ENCODE results near the gene LLGL2. TPM values are rescaled to one million over a fixed set of nuclear protein-coding genes. Genes with fewer than 3 reads are reported as not detected.
A peak's percentile ranks its signal among the peaks of the same experiment; 100 is the strongest.

LLGL2 gene
- total RNA-seq, 2 experiments from 2014 or later, result 12.6 to 21.6 TPM

GRCh38 chr17:75570772-75571171, 45.3 kb downstream of the LLGL2 start:
- BruUV-seq (replicated peaks), result no TSS peak
- Histone ChIP-seq H2AFZ (ENCODE audit: low read length) (peak overlapping the region; percentile 92), H3K36me3 (ENCODE audit: insufficient read depth, low read length) (no peaks in the 10 kb centered on the region), H3K27ac (ENCODE audit: low read depth, low read length, poor library complexity, severe bottlenecking) (peak overlapping the region; percentile 61), H3K4me2 (ENCODE audit: low read length) (peak overlapping the region; percentile 56), H3K4me1 (ENCODE audit: insufficient read depth, low read length, poor library complexity, severe bottlenecking) (peaks cover 43% of the 10 kb centered on the region), H3K4me3 (ENCODE audit: low read depth, low read length, poor library complexity, severe bottlenecking) (peak overlapping the region; percentile 7), H3K9me3 (ENCODE audit: low read length) (no peaks in the 10 kb centered on the region), H3K9me2 (ENCODE audit: insufficient read depth, low read length) (no peaks in the 10 kb centered on the region), H3K79me2 (ENCODE audit: insufficient read depth, low read depth, low read length) (no peaks in the 10 kb centered on the region), H4K20me1 (ENCODE audit: insufficient read depth, low read length) (no peaks in the 10 kb centered on the region)
- ChIA-PET POLR2A (interaction anchor here (0.5 to 3.4 kb wide), 13 partner anchors 10 to 411 kb away, joined by 3 to 18 read pairs (median 4); partner anchors contain the start of gene TSEN54), CTCF (ENCODE audit: unreplicated experiment) (interaction anchor here (1.1 kb wide), 3 partner anchors 12 to 183 kb away, joined by 3 to 4 read pairs (median 3); no protein-coding TSS in a partner anchor)
- TF ChIP-seq EZH2phosphoT487 (IDR thresholded peaks at IDR 0.05; ENCODE audit: borderline replicate concordance, low read depth, low read length) (no peak), CTCF (conservative IDR thresholded peaks at IDR 0.05; ENCODE audit: low read length) (no peak)
- intact Hi-C loops (cut with micrococcal nuclease; ENCODE audit: unreplicated experiment), result loop anchor here (2.0 kb wide), 2 partner anchors 18 to 46 kb away; partner anchors contain the start of gene LLGL2
- no peak for DNase-seq (ENCODE audit: low spot score)

- peak overlapping the region; percentile 28 for H3K4me3 ChIP-seq (ENCODE audit: low read depth, low read length, poor library complexity, severe bottlenecking)
- H2AFZ ChIP-seq (ENCODE audit: low read length), result peak overlapping the region; percentile 92
- BruUV-seq (replicated peaks), result no TSS peak
- ChIA-PET CTCF (ENCODE audit: unreplicated experiment) (interaction anchor here (1.1 kb wide), 3 partner anchors 12 to 182 kb away, joined by 3 to 4 read pairs (median 3); no protein-coding TSS in a partner anchor), POLR2A (interaction anchor here (0.5 to 3.4 kb wide), 13 partner anchors 9 to 410 kb away, joined by 3 to 18 read pairs (median 5); partner anchors contain the start of gene TSEN54)
- H3K4me1 ChIP-seq (ENCODE audit: insufficient read depth, low read length, poor library complexity, severe bottlenecking), result peaks cover 40% of the 10 kb centered on the region
- H3K9me3 ChIP-seq (ENCODE audit: low read length), result no peaks in the 10 kb centered on the region
- H3K36me3 ChIP-seq (ENCODE audit: insufficient read depth, low read length), result no peaks in the 10 kb centered on the region
- TF ChIP-seq EZH2phosphoT487 (IDR thresholded peaks at IDR 0.05; ENCODE audit: borderline replicate concordance, low read depth, low read length) (no peak), CTCF (conservative IDR thresholded peaks at IDR 0.05; ENCODE audit: low read length) (no peak)
- H3K79me2 ChIP-seq (ENCODE audit: insufficient read depth, low read depth, low read length), result no peaks in the 10 kb centered on the region
- peak; percentile 97 for DNase-seq (ENCODE audit: low spot score)
- no peaks in the 10 kb centered on the region for H4K20me1 ChIP-seq (ENCODE audit: insufficient read depth, low read length)
- peak overlapping the region; percentile 56 for H3K4me2 ChIP-seq (ENCODE audit: low read length)
- H3K9me2 ChIP-seq (ENCODE audit: insufficient read depth, low read length), result no peaks in the 10 kb centered on the region
- peak overlapping the region; percentile 61 for H3K27ac ChIP-seq (ENCODE audit: low read depth, low read length, poor library complexity, severe bottlenecking)
- intact Hi-C loops (cut with micrococcal nuclease; ENCODE audit: unreplicated experiment), result loop anchor here (2.0 kb wide), 2 partner anchors 17 to 47 kb away; partner anchors contain the start of gene LLGL2
Measured at GRCh38 chr17:75571197-75571884, 45.8 kb downstream of the LLGL2 start.
